GM18526 (cell line): ENCODE data around the gene SSMEM1.
A peak's percentile ranks its signal among the peaks of the same experiment; 100 is the strongest.

Source experiments
- POLR2A ChIP-seq: IDR thresholded peaks from 3 replicates; pipeline ENCODE4 v1.6.1; 2011; ENCODE audit not compliant: insufficient read length; ENCODE audit errors: extremely low read depth

The SSMEM1 gene

DNA sequence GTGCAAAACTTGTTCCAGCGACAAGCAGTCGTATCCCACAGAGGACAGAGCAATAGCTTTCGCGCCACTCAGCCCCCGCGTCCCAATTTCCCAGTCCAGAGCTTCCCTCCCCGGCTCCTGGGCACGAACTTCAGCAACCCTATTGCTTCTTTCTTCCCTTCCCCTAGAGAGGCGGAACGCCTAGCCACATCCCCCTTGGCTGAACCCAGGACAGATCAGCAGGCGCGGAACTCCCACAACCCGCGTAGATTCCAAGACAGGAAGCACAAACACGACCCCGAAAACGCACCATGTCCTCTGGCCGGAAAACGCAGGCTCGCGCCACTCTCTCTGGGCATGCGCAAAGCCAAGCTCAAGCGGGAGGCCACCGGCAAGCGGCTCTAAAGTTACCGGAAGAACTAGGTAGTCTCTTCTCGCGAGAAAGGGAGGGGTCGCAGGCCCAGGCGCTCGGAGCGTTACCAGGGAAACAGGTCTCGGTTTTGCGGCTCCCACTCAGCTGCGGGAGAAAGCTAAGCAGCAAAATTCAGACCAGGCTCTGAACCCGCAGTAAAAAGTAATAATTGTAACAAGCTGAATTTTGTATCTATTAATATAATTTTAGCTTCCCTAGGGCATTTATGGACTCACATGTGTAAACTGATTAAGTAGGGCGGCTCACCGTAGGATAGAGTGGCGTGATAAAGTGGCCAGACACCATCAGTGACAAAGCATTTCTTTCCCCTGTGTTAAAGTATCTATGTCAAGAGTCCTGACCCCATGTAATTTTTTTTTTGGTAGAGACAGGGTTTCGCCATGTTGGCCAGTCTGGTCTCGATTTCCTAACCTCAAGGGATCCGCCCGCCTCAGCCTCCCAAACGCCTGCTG, 2.3 kb upstream of the SSMEM1 start, which contains the start of gene TMEM209:
Gene TMEM209 (minus strand): TSS at position 323 of the 864 bp plus-strand sequence. CDS start 31 bp downstream, at position 292.
- peak; percentile 97 for TF ChIP-seq POLR2A

GRCh38 chr7:130207033-130207432, 627 bp upstream of the SSMEM1 start:
- no peak for TF ChIP-seq POLR2A

GRCh38 chr7:130208516-130208915, 856 bp downstream of the SSMEM1 start:
- TF ChIP-seq POLR2A: no peak

DNA sequence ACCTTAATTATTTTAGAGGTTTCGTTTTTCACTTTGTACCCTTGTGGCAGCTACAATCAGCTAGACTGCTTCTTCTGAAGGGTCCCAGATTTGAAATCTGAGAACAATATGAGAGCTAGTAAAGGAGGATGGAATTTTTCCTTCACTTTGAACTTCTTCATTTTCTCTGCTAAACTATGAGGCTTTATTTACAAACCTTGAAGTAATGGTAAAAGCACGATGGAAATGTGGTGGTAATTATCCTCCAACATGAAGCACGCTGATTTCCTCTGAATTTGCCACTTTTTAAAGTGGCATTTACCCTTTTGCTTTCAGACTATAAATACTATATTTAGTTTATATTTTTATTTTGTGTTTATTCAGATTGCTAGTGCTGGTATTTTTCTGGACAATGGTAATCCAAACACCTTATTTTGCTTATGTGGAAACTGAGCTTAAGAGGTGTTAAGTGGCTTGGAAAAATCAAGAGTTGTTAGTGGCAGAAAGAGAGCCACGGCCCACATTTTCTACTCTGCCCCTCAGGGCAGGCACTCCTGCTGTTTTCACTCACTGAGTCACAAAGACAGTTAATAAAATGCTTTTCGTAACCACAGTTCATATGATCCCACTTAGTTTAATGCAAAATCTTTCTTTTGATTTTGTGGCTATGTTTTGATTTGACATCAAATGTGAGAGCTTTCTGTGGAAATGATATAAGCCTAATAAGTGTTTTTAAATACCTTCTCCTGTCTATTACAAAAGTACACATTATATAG, 2.7 kb downstream of the SSMEM1 start:
- TF ChIP-seq POLR2A: no peak

DNA sequence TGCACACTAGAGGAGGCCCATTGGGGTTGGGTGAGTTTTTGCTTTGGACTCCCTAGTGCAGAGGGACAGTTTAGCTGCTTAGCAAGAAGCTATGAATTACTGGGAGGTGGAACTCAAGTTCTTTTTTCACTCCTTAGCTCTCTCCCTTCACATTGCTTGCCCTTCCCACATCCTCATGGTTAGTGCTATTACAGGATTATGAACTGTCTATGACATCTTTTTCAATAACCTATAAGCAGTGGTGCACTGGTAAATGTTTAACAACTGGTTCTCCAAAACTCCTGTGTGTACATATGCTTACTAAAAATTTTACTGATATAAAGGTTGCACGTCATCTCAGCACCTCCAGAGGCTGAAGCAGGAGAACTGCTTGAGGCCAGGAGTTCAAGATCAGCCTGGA, 6.2 kb downstream of the SSMEM1 start:
- TF ChIP-seq POLR2A: no peak

DNA sequence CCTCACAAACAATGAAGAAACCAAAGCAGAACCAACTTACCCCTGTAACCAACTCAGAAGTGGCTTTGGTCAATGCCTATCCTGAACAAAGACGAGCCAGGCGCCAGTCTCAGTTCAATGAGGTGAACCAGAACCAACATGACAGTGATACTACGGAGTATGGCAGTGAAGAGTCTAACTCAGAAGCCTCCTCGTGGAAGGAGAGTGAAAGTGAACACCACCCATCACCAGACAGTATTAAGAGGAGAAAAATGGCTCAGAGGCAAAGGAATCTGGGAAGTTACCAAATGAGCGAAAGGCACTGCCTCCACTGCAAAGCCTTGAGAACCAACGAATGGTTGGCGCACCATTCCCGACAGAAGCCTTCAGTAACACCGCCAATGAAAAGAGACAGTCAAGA, 8.4 kb downstream of the SSMEM1 start:
- no peak for TF ChIP-seq POLR2A

- TF ChIP-seq POLR2A: no peak
Measured at GRCh38 chr7:130216750-130217149, 9.1 kb downstream of the SSMEM1 start.

DNA sequence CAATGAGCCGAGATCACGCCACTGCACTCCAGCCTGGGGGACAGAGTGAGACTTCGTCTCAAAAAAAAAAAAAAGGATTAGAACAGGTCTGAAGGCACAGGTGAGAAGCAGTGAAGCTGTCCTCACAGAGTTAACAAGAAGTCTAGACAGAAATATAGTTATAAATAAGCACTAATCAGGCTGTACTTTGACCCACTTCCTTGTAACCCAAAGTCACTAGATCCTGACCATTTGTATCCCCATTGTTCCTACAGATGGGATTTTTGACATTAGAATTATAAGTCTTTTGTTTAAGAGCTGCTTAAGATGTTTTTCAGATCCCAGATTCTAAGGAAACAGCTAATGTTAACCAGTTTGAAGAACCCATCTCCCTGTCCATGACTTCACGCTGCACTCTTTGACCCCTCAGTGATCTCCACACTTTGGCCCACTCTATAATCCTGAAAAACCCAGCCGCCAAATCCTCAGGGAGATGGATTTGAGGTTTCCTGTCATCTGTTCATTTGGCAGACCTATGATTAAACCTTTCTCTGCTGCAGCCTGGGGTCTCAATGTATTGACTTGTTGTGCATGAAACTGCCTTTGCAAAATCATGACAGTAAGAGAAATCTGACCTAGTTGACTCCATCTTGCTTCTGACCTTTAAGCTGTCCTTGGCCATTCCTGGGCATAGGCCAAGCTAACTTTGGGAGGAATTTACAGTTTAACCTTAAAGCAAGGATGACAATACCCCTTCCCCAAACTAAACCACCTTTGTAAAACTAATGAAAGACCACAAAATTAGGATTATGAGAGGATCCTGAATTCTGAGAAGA, 11.4 kb downstream of the SSMEM1 start:
- TF ChIP-seq POLR2A: no peak

- no peak for TF ChIP-seq POLR2A
Measured at GRCh38 chr7:130219871-130220270, 12.2 kb downstream of the SSMEM1 start.

- no peak for TF ChIP-seq POLR2A
Measured at GRCh38 chr7:130221746-130222145, 14.1 kb downstream of the SSMEM1 start.

GRCh38 chr7:130223646-130224045, 16.0 kb downstream of the SSMEM1 start:
- TF ChIP-seq POLR2A: no peak

DNA sequence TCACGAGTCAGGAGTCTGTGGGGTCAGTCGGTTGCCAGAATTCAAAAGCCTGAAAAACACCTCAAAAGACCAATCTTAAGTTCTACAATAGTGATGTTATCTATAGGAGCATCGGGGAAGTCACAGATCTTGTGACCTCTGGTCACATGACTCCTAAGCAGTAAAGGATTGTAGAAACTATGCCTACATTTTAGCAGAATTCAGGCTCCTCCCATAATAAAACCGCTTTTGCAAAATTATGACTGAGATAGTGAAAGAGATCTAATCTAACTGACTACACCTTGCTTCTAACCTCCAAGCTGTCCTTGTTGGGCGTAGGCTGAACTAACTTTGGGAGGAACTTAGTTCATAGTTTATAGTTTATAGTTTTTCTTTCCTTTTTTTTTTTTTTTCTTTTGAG, 16.6 kb downstream of the SSMEM1 start:
- TF ChIP-seq POLR2A: no peak

DNA sequence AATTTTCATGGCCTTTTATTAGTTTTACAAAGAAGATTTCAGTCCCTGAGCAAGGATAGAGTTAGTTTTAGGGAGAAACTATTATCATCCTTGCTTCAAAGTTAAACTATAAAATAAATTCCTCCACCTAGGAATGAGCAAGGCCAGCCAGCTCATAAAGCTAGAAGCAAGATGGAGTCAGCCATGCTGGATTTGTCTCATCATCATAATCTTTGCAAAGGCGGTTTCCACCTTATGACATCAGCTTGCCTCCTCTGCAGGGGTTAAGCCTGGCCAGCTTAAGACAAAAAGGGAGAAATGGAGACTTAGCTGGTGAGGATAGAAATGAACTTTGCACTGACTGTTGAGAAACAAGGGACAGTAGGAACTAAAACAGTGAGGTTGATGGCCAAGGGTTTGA, 18.7 kb downstream of the SSMEM1 start:
- no peak for TF ChIP-seq POLR2A

GRCh38 chr7:130227883-130228575, 20.4 kb downstream of the SSMEM1 start:
- TF ChIP-seq POLR2A: no peak
